GM19395 (cell line): ENCODE data around the gene LMBR1L.

Experiments used
- ATAC-seq: cut with Tn5 transposase; IDR thresholded peaks from one replicate; pipeline ENCODE4 v1.9.1; 2021; ENCODE audit warnings: mild to moderate bottlenecking, moderate library complexity; ENCODE audit not compliant: unreplicated experiment

The LMBR1L gene

DNA sequence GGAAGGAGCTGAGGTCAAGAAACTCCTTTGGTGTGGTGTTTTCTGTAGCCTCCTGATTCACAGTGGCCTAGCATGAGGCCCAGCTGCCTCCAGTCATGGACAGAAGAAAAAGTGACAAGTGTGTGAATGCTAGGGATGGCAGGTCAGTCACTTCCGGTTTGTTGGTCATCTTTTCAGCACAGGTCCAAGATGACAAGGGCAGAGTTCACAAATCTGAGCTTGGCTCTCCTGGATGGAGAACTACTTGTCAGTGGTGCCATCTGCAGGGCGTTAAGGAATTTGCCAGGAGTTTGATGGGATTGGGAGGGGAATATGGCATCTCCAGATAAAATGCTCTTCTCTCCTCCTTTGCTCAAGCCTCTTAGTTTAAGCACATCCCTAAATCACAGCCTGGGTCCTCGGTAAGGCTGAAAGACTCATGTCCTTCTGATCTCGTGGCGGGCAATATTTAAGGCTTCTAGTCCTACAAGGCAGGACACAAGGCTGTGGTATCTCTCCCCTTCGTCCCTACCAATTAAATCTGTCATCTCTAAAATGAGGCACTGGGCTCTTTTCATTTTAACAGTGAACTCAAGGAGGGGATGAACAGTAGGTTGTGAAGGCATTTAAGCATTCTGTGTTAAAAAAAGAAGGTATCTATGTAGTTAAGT lies 10.5 kb upstream of the LMBR1L start:
- no peak for ATAC-seq

DNA sequence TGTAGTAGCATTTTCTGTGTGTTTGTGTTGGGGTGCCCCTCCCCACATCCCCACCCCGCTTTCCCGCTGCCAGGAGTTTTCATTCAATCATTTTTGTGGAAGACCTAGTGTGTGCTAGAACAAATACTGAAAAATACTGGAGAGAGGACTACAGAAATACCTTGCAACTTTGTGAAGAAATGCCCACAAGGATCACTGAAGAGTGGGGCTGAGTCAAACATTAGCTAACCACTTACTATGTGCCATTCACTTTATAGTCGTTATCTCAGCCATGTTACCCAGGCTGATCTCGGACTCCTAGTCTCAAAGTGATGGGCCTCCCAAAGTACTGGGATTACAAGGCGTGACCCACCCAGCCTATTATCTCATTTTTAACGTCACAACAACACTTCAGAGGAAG lies 559 bp upstream of the LMBR1L start:
- no peak for ATAC-seq

DNA sequence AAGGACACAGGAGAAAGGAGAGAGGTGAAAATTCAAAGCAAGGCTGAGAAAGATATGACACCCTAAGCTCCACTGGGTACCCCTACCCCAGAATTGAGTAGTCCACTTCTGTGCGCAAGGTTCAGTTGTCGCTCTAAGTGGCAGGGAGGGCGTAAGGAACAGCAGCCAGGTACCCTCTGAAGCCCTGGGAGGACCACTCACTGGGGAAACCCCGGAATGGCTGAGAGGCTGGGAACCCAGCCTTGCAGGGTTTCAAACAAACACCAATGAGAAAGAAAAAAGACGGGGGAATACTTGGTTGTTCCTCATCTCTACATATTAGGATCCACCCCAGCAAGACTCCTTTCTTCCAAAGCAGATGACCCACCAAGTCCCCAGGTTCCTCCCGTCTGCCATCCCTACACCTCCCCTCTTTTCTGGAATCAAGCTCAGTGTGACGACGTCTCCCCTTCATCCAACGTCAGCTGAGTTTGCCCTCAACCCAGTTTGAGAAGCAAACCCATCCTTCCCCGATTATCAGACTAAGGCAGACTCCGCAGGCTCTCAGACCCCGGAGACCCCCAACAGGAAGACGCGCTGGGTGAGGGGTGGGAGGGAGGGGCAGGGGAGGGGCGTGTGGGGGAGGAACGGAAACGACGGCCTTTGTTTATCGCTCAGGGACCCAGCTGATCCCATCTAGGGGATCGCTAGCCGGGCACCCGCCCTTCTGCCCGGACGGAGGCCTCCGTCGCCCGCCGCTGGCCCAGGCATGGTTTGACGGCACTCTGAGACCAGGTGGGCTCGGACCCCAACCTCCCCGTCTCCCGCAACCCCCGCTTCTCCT lies 795 bp downstream of the LMBR1L start:
- ATAC-seq: no peak

DNA sequence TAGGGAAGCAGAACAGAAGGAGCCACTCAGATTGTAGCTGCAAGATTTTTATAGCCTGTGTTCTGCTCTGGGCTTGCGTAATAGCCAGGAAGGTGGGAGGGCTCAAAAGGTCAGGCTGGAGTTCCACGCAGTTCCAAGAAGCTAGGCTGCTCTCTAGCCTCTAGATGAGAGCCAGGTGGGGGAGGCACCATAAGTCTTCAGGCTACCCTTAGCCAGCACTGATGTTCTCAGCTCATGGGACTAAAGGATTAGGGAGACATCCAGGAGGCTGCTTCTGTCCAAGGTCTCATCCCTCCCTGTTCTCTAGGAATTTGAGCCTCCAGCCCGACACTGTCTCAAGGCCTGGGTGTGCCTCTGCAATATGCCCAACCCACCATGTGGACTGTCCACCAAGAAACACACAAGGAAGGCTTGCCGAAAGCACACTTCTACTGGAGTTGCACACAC lies 1.7 kb downstream of the LMBR1L start:
- no peak for ATAC-seq

DNA sequence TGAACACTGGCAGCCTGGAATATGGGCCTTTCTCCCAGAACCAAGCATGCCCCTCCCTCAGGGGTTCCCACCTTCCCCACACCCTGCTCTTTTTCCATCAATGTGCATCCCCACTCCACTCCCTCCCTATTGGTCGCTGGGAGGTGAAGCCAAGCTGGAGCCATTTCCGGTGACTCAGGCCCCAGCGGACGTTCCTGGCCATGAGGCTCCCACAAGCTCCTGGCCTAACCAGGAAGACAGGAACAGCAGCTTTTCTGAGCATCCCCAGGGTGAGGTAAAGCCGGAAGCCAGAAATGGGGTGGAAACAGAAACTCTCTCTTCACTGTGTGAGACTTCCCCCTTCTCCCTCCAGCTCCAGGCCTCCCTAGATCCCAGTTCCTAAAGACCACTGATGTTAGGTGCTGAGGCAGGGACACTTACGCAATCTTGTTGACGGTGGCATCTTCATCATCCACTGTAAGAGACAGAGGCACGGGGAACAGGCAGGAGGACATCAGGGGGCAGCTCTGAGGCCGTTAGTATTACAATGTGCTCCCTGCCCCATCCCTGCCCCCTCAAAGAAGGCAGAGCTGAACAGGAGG lies 5.1 kb downstream of the LMBR1L start:
- ATAC-seq: no peak

DNA sequence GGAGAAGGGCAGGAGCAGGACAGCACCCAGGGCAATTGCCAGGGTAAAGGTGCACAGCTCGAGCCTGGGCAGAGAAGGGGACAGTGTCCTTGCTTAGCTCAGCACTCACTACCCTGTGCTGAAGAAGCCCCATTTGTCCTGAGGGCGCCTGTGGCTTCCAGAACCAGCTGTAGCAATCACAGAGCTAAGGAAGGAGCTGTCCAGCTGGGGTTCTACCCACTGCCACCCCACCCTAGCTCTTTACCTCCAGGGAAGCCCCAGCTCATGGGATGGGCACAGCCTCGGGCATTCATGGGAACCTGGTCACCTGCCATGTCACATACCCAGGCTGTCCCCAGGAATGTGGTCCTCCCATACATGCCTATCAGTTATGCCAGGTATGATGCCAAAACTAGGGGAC lies 5.8 kb downstream of the LMBR1L start:
- no peak for ATAC-seq

DNA sequence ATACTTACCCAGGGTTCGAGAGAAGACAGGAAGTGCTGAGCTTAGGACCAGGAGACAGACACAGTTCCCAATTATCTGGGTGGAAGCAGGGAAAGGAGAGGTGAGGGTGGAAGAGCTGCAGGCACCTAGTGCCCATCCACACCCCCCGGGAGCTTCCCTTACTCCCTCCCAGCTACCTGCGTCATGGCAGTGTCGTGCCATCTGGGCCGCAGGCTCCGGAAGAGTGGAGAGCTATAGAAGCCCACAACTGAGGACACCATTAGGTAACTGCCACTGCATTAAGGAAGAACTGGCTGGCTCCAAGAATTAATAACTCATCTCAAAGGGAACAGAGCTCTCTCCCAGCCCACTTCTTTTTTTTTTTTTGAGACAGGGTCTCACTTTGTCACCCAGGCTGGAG lies 10.3 kb downstream of the LMBR1L start:
- no peak for ATAC-seq

DNA sequence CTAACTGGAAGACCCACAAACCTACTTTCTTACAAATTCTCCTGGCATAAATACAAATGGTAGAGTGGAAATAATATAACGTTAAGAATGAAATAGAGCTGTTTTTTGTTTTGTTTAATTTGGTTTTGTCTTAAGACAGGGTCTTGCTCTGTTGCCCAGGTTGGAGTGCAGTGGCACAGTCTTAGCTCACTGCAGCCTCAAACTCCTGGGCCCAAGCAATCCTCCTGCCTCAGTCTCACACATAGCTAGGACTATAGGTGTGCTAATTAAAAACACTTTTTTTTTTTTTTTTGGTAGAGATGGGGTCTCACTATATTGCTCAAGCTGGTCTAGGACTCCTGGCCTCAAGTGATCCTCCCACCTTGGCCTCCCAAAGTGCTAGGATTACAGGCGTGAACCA lies 11.9 kb downstream of the LMBR1L start:
- no peak for ATAC-seq

DNA sequence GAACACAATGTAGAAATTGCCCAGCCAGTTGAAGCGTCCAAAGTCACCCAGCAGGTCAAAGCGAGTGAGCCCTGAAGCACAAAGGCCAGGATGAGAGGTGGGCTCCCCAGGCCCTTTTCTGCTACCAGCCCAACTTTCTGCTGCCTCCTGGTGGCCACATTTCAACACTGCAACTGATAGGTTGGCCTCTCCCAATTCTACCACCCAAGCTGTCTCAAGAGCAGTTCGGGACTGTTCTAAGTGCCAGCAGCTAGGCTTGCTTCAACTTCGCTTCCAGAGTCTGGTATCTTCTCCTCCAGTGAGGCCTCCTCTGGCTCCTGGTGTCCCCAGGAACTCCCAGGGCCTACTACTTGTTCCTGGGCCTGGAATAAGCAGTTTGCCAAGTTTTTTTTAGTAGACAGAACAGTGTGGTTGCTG lies 12.6 kb downstream of the LMBR1L start:
- ATAC-seq: no peak

DNA sequence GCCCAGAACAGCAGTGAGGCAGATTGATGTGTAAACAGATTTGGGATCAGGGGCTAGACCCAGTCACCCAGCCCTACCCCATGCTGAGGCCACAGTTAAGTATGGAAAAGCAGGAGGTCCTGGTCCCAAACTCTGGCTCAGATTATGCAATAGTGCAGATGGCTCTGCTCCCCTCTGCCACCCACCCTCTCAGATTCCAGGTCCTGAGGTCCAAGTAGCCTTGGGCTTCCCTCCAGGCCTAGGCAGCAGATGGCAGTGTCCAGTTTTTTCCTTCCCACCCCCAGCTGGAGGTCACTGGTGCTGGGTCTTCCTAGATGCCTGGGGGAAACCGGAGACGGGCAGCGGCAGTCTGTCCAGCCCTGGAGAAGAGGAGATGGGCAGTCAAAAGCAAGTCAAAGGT lies 13.3 kb downstream of the LMBR1L start:
- ATAC-seq: no peak

DNA sequence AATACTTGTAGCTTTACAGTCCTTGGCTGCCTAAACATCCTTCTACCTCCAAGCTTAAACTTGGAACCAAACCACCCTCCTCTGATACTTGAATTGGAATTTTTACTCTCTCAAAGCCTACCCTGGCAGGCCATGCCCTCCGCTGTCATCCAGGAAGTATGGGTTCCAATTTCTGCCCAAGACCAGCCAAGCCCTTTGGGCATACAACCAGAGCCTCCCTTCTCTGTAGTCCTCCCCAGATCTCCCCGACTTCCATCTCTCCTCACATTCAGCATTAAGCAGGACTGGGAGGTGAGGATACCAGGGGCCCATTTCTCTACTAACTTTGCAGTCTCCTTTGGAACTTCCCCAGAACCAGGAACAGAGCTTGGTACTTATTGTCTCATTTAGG lies 15.7 kb downstream of the LMBR1L start:
- ATAC-seq: no peak

DNA sequence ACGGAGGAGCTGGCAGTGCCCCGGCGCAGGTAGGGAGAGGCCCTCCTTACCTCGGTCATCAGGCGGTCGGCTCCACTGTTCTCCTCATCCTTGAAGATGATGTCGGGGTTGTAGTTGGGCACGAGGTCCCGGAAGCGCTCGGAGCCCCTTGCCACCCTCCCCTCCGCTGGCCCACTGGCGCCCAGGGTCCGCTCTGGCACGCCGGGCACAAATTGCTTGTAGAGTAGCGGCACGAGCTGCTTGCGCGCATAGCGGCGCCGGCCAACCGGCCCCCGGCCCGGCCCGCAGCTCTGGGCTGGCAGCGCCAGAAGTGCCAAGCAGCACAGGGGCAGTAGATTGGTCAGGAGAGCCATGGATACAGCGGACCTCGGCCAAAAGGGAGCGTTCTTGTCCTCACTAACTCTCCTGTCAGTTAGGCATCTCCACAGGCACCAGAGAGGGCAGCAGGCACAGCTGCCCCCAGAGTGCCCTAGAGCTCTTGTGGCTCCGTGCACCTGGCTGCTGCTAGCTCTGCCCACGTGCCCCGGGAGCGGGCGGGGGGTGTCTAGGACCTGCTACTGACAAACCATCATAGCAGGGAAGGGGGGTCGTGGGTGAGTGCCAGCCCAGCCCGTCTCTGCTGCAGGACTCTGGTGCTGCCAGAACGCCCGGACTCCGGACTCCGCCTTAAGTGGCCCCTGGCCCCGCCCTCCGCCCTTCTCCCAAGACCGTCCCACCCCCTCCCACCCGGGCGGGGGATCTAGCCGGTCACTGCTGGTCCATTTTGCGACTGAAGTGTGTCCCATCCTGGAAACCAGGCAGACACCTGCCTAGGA lies 16.3 kb downstream of the LMBR1L start, which contains the start of gene DHH:
Gene DHH, minus strand, starts transcription at position 642 of the 815 bp plus-strand sequence. Its CDS starts 289 bp downstream, at position 353.
- no peak for ATAC-seq

DNA sequence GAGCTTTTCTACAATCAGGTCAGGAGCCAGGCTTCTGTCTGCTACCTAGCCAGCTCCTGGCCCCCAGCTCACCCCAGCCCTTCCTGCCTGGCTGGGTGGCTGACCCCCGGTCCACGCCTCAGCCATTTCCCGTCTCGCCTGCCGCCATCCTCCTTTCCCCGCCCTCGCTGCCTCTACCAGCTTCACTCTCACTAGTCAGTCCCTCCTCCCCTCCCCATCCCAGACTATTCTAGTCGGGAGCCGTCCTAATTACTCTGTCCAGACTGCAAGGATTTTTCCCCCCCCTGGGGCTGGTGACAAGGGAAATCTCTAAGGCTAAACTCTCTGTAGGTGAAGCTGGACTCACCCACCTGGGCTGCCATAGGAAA lies 16.9 kb downstream of the LMBR1L start:
- no peak for ATAC-seq

DNA sequence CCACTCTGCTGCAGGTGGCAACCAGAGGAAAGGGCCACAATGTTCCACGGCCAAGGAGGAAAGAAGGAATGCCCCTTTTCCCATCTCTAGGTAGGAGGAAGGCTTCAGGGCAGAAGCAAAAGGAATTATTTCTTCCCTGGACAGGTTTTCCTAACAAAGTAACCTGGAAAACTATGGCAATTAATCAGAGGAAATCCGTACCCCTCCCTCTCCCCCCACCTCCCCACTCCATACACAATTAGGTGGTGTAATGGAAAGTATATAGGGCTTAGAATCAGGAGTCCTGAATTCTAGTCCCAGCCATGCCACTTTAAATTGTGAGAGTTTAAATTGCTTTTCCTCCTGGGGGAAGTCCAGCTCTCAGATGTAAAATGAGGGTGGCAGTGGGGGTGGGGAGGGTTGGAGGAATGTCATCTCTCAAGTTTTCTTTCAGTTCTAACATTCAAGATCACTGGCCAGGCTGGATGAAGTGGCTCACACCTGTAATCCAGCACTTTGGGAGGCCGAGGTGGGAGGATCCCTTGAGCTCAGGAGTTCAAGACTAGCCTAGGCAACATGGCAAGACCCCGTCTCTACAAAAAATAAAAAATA lies 17.7 kb downstream of the LMBR1L start:
- no peak for ATAC-seq

DNA sequence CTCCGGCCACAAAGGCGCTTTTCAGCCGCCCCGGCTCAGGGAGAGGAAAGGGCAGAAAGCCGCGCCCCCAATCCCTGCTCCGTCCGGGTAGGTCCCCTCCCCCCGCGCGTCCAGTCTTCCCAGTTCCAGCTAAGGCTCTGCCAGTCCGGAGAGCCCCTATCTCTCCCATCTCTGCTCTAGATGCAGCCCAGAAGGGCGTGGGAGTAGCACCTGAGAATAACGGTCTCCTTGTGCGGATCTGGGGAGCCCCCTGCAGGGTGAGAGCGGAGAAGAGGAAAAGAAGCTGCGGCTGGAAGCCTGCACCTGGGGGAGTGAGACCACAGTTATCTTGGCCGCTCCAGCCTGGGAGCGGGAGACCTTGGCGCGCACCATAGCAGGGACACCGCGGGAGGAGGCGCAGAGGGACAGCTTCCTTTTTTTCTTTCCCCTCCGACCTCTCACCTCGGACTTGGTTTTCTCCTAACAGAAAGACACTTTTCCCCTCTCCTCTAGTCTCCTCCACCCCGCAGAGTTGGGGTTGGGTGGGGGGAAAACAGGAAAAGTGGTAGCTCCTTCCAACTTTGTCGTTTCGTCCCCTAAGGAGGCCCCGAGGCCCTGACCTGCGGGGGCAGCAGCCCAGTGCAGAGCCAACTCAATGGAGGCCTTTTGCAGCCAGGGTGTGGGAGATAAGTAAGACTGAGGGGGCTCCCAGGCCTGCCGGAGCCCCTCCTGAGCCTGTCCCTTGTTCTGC lies 18.4 kb downstream of the LMBR1L start:
- no peak for ATAC-seq

DNA sequence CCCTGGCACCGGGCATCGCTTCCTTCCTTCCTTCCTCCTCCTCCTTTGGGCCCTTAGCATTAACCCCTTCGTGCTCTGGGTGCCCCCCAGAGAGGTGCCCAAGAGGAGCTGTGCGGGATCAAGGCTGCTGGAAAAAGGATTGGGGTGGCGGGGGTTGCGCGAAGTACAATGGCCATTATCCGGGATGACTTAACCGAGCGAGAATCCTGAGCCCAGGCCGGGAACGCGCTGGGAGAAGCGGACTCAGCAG lies 18.9 kb downstream of the LMBR1L start:
- no peak for ATAC-seq

DNA sequence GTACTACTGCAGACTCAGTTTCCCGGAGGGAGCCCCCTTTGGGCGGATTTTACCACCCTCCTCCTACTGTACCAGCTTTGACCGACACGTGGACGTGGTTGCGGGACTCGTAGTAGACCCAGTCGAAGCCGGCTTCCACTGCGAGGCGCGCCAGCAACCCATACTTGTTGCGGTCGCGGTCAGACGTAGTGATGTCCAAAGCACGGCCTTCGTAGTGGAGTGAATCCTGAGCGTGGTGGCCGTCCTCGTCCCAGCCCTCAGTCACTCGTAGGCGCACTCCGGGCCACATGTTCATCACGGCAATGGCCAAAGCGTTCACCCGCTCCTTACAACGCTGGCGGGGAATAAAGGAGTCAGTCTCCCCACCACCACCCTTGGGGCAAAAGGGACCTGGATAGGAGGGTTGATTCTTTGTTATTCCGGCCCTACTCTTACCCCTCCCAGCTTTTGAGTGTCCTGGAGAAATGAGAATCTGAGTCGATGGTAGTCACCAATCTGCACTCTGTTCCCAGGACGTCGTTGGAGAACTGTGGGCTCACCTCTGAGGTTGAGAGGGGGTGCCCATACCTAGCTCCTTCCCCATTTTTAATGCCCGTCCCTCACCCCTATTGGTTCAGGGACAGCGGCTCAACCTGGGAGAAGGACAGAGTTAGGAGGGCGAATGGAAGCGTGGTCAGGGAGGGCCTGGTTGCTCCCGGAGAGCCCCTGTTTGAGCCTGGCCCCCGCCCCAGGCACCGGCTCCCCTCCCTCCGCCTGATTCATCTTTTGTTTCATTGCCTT lies 19.4 kb downstream of the LMBR1L start:
- no peak for ATAC-seq

DNA sequence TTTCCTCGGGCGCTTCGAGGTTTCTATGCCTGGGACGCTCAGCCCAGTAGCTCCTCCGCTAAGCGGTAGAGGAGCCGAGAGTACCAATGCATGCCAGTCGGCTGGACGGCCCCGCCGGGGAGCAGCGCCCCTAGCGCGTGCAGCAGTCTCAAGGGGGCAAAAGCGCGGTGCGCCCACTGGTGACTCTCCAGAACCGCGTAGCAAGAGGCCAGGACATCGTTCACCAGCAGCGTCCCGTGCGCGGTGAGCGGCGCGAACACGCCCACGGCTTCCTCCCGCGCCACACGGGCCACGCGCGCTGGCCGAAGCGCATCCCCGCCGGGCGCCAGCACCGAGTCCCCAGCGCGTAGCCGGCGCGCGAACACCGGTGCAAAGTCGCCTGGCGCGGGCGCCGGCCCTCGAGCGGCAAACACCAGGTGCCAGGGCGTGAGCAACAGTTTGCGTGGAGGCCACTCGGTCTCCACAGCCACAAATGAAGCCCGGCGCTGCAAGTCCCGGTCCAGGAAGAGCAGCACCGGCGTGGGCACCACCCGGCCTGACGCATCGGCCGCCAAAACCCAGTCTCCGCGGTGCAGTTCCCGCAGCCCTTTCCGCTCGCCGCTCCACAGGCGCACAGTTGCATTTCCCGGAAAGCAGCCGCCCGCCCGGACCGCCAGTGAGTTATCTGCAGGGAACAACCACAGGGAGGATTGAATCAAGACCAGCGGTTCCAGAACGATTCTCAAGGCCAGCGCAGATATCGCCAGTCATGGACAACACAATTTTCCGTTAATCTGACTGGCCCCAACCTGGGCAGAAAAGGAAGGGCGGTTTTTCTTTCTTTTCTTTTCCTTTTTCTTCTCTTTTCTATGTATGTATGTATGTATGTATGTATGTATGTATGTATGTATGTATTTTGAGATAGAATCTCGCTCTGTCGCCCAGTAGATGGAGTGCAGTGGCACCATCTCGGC lies 20.6 kb downstream of the LMBR1L start:
- no peak for ATAC-seq

DNA sequence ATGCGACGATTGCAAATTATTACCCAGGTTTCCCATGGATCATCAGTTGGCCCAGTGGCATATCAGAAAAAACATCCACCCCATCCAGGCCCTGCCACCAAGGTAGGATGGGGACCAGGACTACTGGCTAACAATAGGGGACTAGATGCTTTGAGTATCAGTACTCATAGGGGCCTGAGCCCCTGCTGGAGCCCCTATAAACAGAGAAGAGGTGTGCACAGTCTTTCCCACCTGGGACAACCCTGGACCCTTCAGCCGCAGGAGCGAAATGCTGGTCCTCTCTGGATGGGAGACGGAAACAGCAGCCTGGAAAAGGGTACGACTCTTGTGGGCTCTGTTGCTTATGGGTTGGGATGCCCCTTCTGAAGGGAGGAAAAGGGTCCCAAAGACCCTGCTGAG lies 21.7 kb downstream of the LMBR1L start:
- no peak for ATAC-seq
